Right atrium auricular region (tissue), 2 donors: ENCODE results near the gene LCN9. TPM values are rescaled to one million over a fixed set of nuclear protein-coding genes. Genes with fewer than 3 reads are reported as not detected.
"Not testable (repeated sequence)": the region's sequence is repeated elsewhere in the genome, so short reads cannot be mapped to it uniquely, and the experiment has no call there.

Experiments used
- DNase-seq: peaks from one replicate; pipeline ENCODE4 v3.0.0-alpha.2; 2019; ENCODE audit warnings: low spot score
- H3K27ac ChIP-seq, 2 donors: fragments of 200-600 bp; sonication (generic); 1 replicate in 1 of 2; 2 replicates in 1 of 2; pipeline ENCODE4 v1.5.1; 2016 to 2019
- H3K27me3 ChIP-seq, 2 donors: fragments of 200-600 bp; sonication (generic); one replicate each; pipeline versions ENCODE4 v1.5.1 to v1.6.0; 2017 to 2019
- H3K36me3 ChIP-seq: fragments of 200-600 bp; sonication (generic); one replicate; pipeline ENCODE4 v1.5.1; 2016
- H3K4me1 ChIP-seq, 2 donors: fragments of 200-600 bp; sonication (generic); one replicate each; pipeline versions ENCODE4 v1.5.1 to v1.6.0; 2017 to 2019
- H3K4me3 ChIP-seq, 2 donors: fragments of 200-600 bp; sonication (generic); 1 replicate in 1 of 2; 2 replicates in 1 of 2; pipeline ENCODE4 v1.5.1; 2017 to 2019; ENCODE audit warnings: mild to moderate bottlenecking in 1 of 2, moderate library complexity in 1 of 2
- H3K9me3 ChIP-seq, 2 donors: fragments of 200-600 bp; sonication (generic); one replicate each; pipeline ENCODE4 v1.5.1; 2019
- CTCF ChIP-seq, 2 donors: fragments of 200-600 bp; sonication (generic); IDR thresholded peaks; one replicate each; pipeline ENCODE4 v1.5.1; 2019; ENCODE audit warnings: antibody characterized with exemption in 2 of 2
- total RNA-seq, 2 donors: library from RNA; depleted of rRNA; stranded (reverse); fragments of >200 nt; gene quantifications; one replicate each; pipeline ENCODE4 v1.1.0, GENCODE V29; 2016

Gene LCN9
- total RNA-seq, 2 donors from 2014 or later, result not detected

- H3K9me3 ChIP-seq, result no peaks in the 10 kb centered on the region
- H3K36me3 ChIP-seq, result no peaks in the 10 kb centered on the region
- H3K27ac ChIP-seq, result no peak overlapping the region
- no peak for DNase-seq
- TF ChIP-seq CTCF (IDR thresholded peaks at IDR 0.05), result no peak
- no peaks in the 10 kb centered on the region for H3K4me1 ChIP-seq
- H3K4me3 ChIP-seq, result no peak overlapping the region
- H3K27me3 ChIP-seq, result peaks cover 0 to 4% of the 10 kb centered on the region in 2 donors
Measured at GRCh38 chr9:135620558-135620957, 42.6 kb upstream of the LCN9 start.

DNA sequence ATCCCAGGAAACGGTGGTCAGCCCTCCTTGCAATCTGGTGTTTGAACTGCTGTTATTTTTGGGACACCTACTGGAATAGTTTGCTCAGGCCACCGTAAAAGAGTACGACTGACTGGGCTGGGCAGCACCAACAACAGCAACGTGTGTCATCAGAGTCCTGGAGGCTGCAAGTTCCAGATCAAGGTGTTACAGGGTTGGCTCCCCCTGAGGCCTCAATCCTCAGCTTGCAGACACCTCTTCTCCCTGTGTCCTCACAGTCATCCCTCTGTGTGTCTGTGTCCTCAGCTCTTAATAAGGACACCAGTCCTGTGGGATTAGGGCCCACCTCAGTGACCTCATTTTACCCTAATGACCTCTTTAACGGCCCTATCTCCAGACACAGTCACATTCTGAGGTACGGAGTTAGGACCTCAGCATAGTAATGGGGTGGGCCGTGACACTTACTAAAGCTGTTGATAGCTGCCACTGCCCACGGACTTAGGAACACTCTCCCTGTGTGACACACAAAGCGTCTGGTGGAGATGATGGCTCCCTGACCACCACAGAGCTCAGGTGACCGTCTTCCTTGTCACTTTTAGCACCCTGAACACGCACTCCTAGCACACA, 40.6 kb upstream of the LCN9 start:
- Histone ChIP-seq H3K4me1 (no peaks in the 10 kb centered on the region), H3K27ac (no peak overlapping the region), H3K4me3 (no peak overlapping the region), H3K9me3 (peaks cover 0 to 14% of the 10 kb centered on the region in 2 donors), H3K36me3 (no peaks in the 10 kb centered on the region), H3K27me3 (peaks cover 0 to 4% of the 10 kb centered on the region in 2 donors)
- TF ChIP-seq CTCF (IDR thresholded peaks at IDR 0.05), result no peak
- DNase-seq, result no peak

DNA sequence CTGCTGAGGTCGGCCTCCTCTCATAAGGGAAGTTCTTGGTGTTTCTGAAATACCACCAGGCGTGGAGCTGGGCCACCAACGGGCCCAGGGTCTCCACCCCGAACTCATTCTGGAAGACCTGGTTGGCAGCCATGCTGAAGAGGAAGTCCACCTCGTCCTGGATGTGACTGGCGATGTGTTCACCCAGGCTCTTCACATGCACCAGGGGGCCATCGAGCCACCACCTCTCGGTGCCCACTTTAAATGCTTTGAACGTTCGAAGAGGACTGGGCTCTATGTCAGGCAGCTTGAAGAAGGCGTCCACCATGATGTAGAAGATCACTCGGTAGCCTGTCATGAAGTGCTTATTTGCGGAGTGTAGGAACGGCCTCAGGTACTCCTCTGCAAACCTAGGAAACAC, 38.8 kb upstream of the LCN9 start:
- no peak for DNase-seq
- peaks cover 0 to 32% of the 10 kb centered on the region in 2 donors for H3K9me3 ChIP-seq
- H3K4me3 ChIP-seq, result no peak overlapping the region
- no peak overlapping the region for H3K27ac ChIP-seq
- peaks cover 0 to 3% of the 10 kb centered on the region in 2 donors for H3K27me3 ChIP-seq
- no peaks in the 10 kb centered on the region for H3K36me3 ChIP-seq
- TF ChIP-seq CTCF (IDR thresholded peaks at IDR 0.05), result no peak
- no peaks in the 10 kb centered on the region for H3K4me1 ChIP-seq

- no peaks in the 10 kb centered on the region for H3K36me3 ChIP-seq
- peaks cover 0 to 16% of the 10 kb centered on the region in 2 donors for H3K9me3 ChIP-seq
- DNase-seq, result no peak
- no peak for TF ChIP-seq CTCF (IDR thresholded peaks at IDR 0.05)
- no peaks in the 10 kb centered on the region for H3K27me3 ChIP-seq
- H3K4me1 ChIP-seq, result no peaks in the 10 kb centered on the region
- H3K27ac ChIP-seq, result no peak overlapping the region
- H3K4me3 ChIP-seq, result no peak overlapping the region
Measured at GRCh38 chr9:135632841-135633240, 30.3 kb upstream of the LCN9 start.

GRCh38 chr9:135636930-135637530, 26.1 kb upstream of the LCN9 start:
- H3K27ac ChIP-seq, H3K4me1 ChIP-seq, DNase-seq, H3K36me3 ChIP-seq, H3K4me3 ChIP-seq, H3K27me3 ChIP-seq, H3K9me3 ChIP-seq: not testable (repeated sequence)

- TF ChIP-seq CTCF (IDR thresholded peaks at IDR 0.05), result no peak
- DNase-seq, result no peak
- no peaks in the 10 kb centered on the region for H3K27me3 ChIP-seq
Measured at GRCh38 chr9:135639196-135639595, 23.9 kb upstream of the LCN9 start, which contains the start of gene GLT6D1. Gene GLT6D1 (minus strand): TSS chr9:135639540. CDS start chr9:135639187, 353 bp downstream.

More at GRCh38 chr9:135639196-135639595, 23.9 kb upstream of the LCN9 start, which contains the start of gene GLT6D1:
- H3K36me3 ChIP-seq, result no peaks in the 10 kb centered on the region
- peaks cover 0 to 4% of the 10 kb centered on the region in 2 donors for H3K9me3 ChIP-seq
- no peak within 1 kb of the TSS for H3K4me3 ChIP-seq
- H3K4me1 ChIP-seq, result no peaks in the 10 kb centered on the region
- H3K27ac ChIP-seq, result no peak within 1 kb of the TSS
